ENCODE results near the gene FAM200B. TPM values are rescaled to one million over a fixed set of nuclear protein-coding genes. Genes with fewer than 3 reads are reported as not detected.

The FAM200B gene
- total and polyA plus RNA-seq, 2 donors (not counting 3 experiments of a cell fraction or from before 2014, with no cell fraction given): 13.9 to 24.6 TPM

DNA sequence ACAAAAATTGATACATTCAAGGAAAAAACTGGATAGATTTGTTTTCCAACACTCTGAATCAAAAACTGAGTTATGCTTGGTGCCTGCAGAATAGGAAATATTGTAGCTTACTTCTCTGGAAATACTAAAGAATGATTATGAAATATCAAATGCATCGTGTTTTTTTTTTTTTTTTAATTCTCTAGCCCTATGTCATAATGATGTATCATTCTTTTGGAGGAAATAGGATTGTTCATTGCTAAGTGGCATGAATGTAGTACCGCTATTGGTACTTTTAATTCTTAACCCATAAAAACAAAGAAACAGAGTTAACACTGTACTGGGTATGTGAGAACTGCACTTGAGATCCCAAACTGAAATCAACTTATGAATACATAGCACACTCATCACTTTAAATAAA lies 7.6 kb upstream of the FAM200B start:
- peaks cover 87% of the 10 kb centered on the region for H3K79me2 ChIP-seq (ENCODE audit: control insufficient read depth, insufficient read depth, low read length)
- no peak overlapping the region for H2AFZ ChIP-seq (ENCODE audit: low read depth, low read length)
- no peak overlapping the region for H3K4me3 ChIP-seq (replicated peaks in 1 of 3; ENCODE audit: insufficient read depth in 1 of 3, low read depth in 1 of 3, low read length in 3 of 3)
- no peaks in the 10 kb centered on the region for H3K9me1 ChIP-seq (replicated peaks; ENCODE audit: control insufficient read depth, extremely low read depth, insufficient read depth, low read length)
- intact Hi-C loops (cut with micrococcal nuclease): no loop called here
- TF ChIP-seq EZH2 (IDR thresholded peaks at IDR 0.05; ENCODE audit: borderline replicate concordance, low read depth, low read length, severe bottlenecking) (no peak), POLR2AphosphoS5 (IDR thresholded peaks at IDR 0.05; ENCODE audit: insufficient read depth, low read depth, low read length) (no peak), POLR2A (IDR thresholded peaks at IDR 0.05; ENCODE audit: low read depth, low read length) (no peak), JUN (IDR thresholded peaks at IDR 0.05; ENCODE audit: borderline replicate concordance, insufficient read depth, insufficient read length, low read depth) (no peak), MYC (IDR thresholded peaks at IDR 0.05; ENCODE audit: low read depth, low read length) (no peak), GATA2 (IDR thresholded peaks at IDR 0.05; ENCODE audit: insufficient read depth, insufficient read length, low read depth, low read length) (no peak), CTCF (IDR thresholded peaks at IDR 0.05; ENCODE audit: extremely low read depth in 1 of 2, insufficient read depth in 1 of 2, low read depth in 1 of 2, low read length in 2 of 2) (no peak), FOS (IDR thresholded peaks at IDR 0.05; ENCODE audit: borderline replicate concordance, insufficient read depth, low read length) (no peak)
- TF ChIP-seq, protein P1, sequence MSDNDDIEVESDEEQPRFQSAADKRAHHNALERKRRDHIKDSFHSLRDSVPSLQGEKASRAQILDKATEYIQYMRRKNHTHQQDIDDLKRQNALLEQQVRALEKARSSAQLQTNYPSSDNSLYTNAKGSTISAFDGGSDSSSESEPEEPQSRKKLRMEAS (IDR thresholded peaks at IDR 0.05; ENCODE audit: insufficient read depth, insufficient read length): no peak
- no peaks in the 10 kb centered on the region for H3K9me3 ChIP-seq (replicated peaks; ENCODE audit: control insufficient read depth, insufficient read depth, low read length)
- CTCF ChIA-PET: interaction anchor here (0.7 kb wide), 1 partner anchor 16 kb away, joined by 3 read pairs; no protein-coding TSS in a partner anchor
- H3K9ac ChIP-seq (replicated peaks; ENCODE audit: extremely low read depth, insufficient read depth, low read length): no peak overlapping the region
- H3K36me3 ChIP-seq (ENCODE audit: control insufficient read depth in 2 of 2, extremely low read depth in 1 of 2, insufficient read depth in 2 of 2, low read length in 2 of 2): no peaks in the 10 kb centered on the region
- dilution Hi-C loops (cut with MboI; ENCODE audit: extremely low pct_ligation_motif_present, low sequenced_read_pairs): no loop called here
- no peak overlapping the region for H3K4me2 ChIP-seq (ENCODE audit: insufficient read depth, low read length)
- FAIRE-seq: no peak
- peaks cover 18% of the 10 kb centered on the region for H3K4me1 ChIP-seq (ENCODE audit: control insufficient read depth, extremely low read depth, insufficient read depth, low read length)
- POLR2A ChIA-PET: interaction anchor here (0.6 kb wide), 1 partner anchor 50 kb away, joined by 4 read pairs; no protein-coding TSS in a partner anchor
- no peak for DNase-seq (ENCODE audit: low read depth, low spot score)
- BruUV-seq (replicated peaks): no TSS peak
- no peaks in the 10 kb centered on the region for H4K20me1 ChIP-seq (replicated peaks; ENCODE audit: control insufficient read depth, extremely low read depth, insufficient read depth, low read length)
- H3K27me3 ChIP-seq (ENCODE audit: control insufficient read depth in 2 of 2, insufficient read depth in 2 of 2, low read length in 2 of 2): no peaks in the 10 kb centered on the region
- no peak overlapping the region for H3K27ac ChIP-seq (ENCODE audit: insufficient read depth, low read depth, low read length)
